Osteocyte (in vitro differentiated cells): ENCODE measurements around the gene DNAH9. TPM values are rescaled to one million over a fixed set of nuclear protein-coding genes. Genes with fewer than 3 reads are reported as not detected.

ENCODE experiments used
- DNase-seq: peaks from one replicate; pipeline ENCODE4 v3.0.0; 2021; ENCODE audit warnings: mixed read lengths; ENCODE audit not compliant: unreplicated experiment; ENCODE audit errors: extremely low spot score
- H3K27ac Mint-ChIP-seq: one replicate; pipeline ENCODE4 v1.8.0; 2021; ENCODE audit warnings: mild to moderate bottlenecking, mixed read lengths; ENCODE audit not compliant: unreplicated experiment
- H3K27me3 Mint-ChIP-seq: one replicate; pipeline ENCODE4 v1.8.0; 2021; ENCODE audit warnings: mixed read lengths; ENCODE audit not compliant: unreplicated experiment
- H3K36me3 Mint-ChIP-seq: one replicate; pipeline ENCODE4 v1.8.0; 2021; ENCODE audit warnings: mixed read lengths; ENCODE audit not compliant: unreplicated experiment
- H3K4me1 Mint-ChIP-seq: one replicate; pipeline ENCODE4 v1.8.0; 2021; ENCODE audit warnings: mixed read lengths; ENCODE audit not compliant: unreplicated experiment
- H3K4me3 Mint-ChIP-seq: one replicate; pipeline ENCODE4 v1.8.0; 2021; ENCODE audit warnings: mild to moderate bottlenecking, moderate library complexity, mixed read lengths; ENCODE audit not compliant: unreplicated experiment
- H3K9me3 Mint-ChIP-seq: one replicate; pipeline ENCODE4 v1.8.0; 2021; ENCODE audit warnings: mixed read lengths; ENCODE audit not compliant: unreplicated experiment
- CTCF ChIP-seq: fragments of 200-600 bp; sonication (generic); IDR thresholded peaks from 2 replicates; pipeline ENCODE4 v1.5.0; 2021; ENCODE audit warnings: antibody characterized with exemption, mild to moderate bottlenecking, moderate library complexity
- total RNA-seq: library from RNA; stranded (reverse); gene quantifications from 2 replicates; pipeline ENCODE4 v1.2.1, GENCODE V29; 2021

The DNAH9 gene
- total RNA-seq, 1 donor from 2014 or later: not detected

GRCh38 chr17:11554542-11554941 lies 43.7 kb upstream of the DNAH9 start:
- Mint-ChIP-seq H3K36me3 (no peaks in the 10 kb centered on the region), H3K4me1 (no peaks in the 10 kb centered on the region), H3K27ac (no peak overlapping the region), H3K4me3 (no peak overlapping the region), H3K9me3 (peaks cover 34% of the 10 kb centered on the region), H3K27me3 (no peaks in the 10 kb centered on the region)
- no peak for TF ChIP-seq CTCF
- no peak for DNase-seq

- H3K4me1 Mint-ChIP-seq: no peaks in the 10 kb centered on the region
- peaks cover 30% of the 10 kb centered on the region for H3K9me3 Mint-ChIP-seq
Observed at GRCh38 chr17:11555530-11555929, 42.7 kb upstream of the DNAH9 start.

GRCh38 chr17:11557727-11558452 lies 40.4 kb upstream of the DNAH9 start:
- Mint-ChIP-seq H3K36me3 (no peaks in the 10 kb centered on the region), H3K27me3 (no peaks in the 10 kb centered on the region), H3K4me3 (no peak overlapping the region), H3K9me3 (peaks cover 40% of the 10 kb centered on the region), H3K27ac (no peak overlapping the region), H3K4me1 (no peaks in the 10 kb centered on the region)
- DNase-seq: no peak
- no peak for TF ChIP-seq CTCF

More at GRCh38 chr17:11555530-11555929, 42.7 kb upstream of the DNAH9 start:
- H3K27me3 Mint-ChIP-seq: no peaks in the 10 kb centered on the region
- H3K4me3 Mint-ChIP-seq: no peak overlapping the region
- TF ChIP-seq CTCF: no peak
- no peak overlapping the region for H3K27ac Mint-ChIP-seq
- DNase-seq: no peak
- H3K36me3 Mint-ChIP-seq: no peaks in the 10 kb centered on the region

- H3K27me3 Mint-ChIP-seq: no peaks in the 10 kb centered on the region
- peaks cover 43% of the 10 kb centered on the region for H3K9me3 Mint-ChIP-seq
- no peak for DNase-seq
- H3K27ac Mint-ChIP-seq: no peak overlapping the region
- no peaks in the 10 kb centered on the region for H3K4me1 Mint-ChIP-seq
- TF ChIP-seq CTCF: no peak
- no peak overlapping the region for H3K4me3 Mint-ChIP-seq
- no peaks in the 10 kb centered on the region for H3K36me3 Mint-ChIP-seq
Observed at GRCh38 chr17:11558681-11559234, 39.5 kb upstream of the DNAH9 start.

- no peak for DNase-seq
- H3K4me1 Mint-ChIP-seq: no peaks in the 10 kb centered on the region
- H3K36me3 Mint-ChIP-seq: no peaks in the 10 kb centered on the region
- peaks cover 45% of the 10 kb centered on the region for H3K9me3 Mint-ChIP-seq
- no peak for TF ChIP-seq CTCF
- H3K27ac Mint-ChIP-seq: no peak overlapping the region
- H3K4me3 Mint-ChIP-seq: no peak overlapping the region
- H3K27me3 Mint-ChIP-seq: no peaks in the 10 kb centered on the region
Observed at GRCh38 chr17:11559601-11560000, 38.7 kb upstream of the DNAH9 start.
